Loucy (cell line): Measurements from ENCODE around the gene CDH4.

ENCODE experiments used
- CTCF ChIP-seq: fragments of 200-600 bp; sonication (generic); conservative IDR thresholded peaks from 2 replicates; pipeline ENCODE4 v1.5.1; 2014; ENCODE audit warnings: mild to moderate bottlenecking, antibody characterized with exemption, low read length
- EZH2phosphoT487 ChIP-seq: fragments of 200-600 bp; IDR thresholded peaks from 2 replicates; pipeline ENCODE4 v1.6.1; 2018; ENCODE audit warnings: antibody characterized with exemption, mild to moderate bottlenecking, moderate library complexity, borderline replicate concordance

DNA sequence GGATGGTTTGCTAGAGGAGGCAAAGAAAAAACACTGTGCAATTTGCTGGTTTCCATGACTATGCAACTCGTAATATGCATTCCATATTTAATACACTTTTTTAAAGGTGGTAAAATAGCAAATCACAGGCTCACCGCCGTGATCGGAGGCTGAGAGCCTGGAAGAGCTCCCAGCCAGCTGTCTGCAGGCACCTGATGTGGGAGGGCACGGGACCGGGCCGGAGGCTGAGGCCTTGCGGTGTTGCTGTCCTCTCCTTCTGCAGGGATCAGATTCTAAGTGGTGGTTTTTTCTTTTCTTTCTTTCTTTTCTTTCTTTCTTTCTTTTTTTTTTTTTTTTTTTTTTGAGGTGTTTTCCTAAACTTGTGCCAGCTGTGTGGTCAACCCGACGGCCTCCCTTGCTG, 282.3 kb downstream of the CDH4 start:
- TF ChIP-seq CTCF (no peak), EZH2phosphoT487 (no peak)
